Cardiac fibroblast (primary cell): Measurements from ENCODE around the gene SDK2.

Experiments
- DNase-seq, 2 donors: peaks; one replicate each; pipeline versions ENCODE4 v3.0.0 to v3.0.0-alpha.2; 2010; ENCODE audit warnings: low read depth in 2 of 2
- H3K4me3 ChIP-seq, 2 donors: replicated peaks in 1 of 2; 1 replicate in 1 of 2; 2 replicates in 1 of 2; pipeline ENCODE4 v1.5.1; 2011; ENCODE audit warnings: low read depth in 2 of 2, low read length in 2 of 2, mild to moderate bottlenecking in 2 of 2, moderate library complexity in 1 of 2
- CTCF ChIP-seq: IDR thresholded peaks from one replicate; pipeline ENCODE4 v1.5.1; 2011; ENCODE audit warnings: low read depth, mild to moderate bottlenecking, low read length, inconsistent platforms

Gene SDK2

DNA sequence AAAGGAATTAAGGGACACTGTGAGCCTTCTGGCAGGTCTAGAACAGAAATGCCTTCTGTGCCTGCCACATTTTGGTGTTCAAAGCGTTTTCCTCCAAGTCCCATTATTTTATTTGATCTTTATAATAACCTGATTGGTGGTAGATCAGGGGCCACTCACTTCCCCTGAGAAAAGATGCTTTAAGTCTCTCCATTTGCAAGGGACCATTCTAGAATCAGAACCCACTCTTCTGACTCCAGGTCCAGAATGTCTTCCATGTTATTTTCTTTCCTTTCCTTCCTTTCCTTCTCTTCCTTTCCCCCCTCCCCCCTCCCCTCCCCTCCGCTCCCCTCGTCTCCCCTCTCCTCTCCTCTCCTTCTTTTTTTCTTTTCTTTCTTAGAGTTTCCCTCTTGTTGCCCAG, 313.2 kb downstream of the SDK2 start:
- TF ChIP-seq CTCF: no peak

DNA sequence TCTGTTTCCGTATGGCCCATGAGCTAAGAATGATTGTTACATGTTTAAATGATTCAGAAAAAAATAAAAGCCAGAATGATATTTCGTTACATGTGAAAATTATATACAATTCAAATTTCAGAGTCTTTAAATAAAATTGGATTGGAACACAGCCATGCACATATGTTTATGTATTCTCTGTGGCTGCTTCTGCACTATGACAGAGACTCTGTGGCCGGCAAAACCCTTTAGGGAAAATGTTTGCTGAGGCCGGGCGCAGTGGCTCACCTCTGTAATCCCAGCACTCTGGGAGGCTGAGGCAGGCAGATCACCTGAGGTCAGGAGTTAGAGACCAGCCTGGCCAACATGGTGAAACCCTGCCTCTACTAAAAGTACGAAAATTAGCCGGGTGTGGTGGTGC, 316.6 kb downstream of the SDK2 start:
- TF ChIP-seq CTCF: no peak
- no peak overlapping the region for H3K4me3 ChIP-seq
- DNase-seq: no peak

More for the DNA sequence above, 313.2 kb downstream of the SDK2 start:
- no peak overlapping the region for H3K4me3 ChIP-seq
- DNase-seq: no peak

DNA sequence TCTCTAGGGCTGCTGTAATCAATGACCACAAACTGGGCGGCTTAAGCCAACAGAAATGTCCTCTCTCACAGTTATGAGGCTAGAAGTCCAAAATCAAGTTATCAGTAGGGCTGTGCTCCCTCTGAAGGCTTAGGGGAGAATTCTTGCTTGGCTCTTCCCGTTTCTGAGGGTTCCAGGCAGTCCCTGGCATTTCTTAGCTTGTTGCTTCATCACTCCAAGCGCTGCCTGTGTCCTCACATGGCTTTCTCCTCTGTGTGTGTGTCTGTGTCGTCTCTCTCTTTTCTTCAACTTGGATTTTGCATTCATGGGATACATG, 318.8 kb downstream of the SDK2 start:
- peak; percentile 34 for TF ChIP-seq CTCF
- DNase-seq: peak; percentile 76 to 95

GRCh38 chr17:73324711-73325526, 319.3 kb downstream of the SDK2 start:
- DNase-seq: no peak
- TF ChIP-seq CTCF: no peak
- no peak overlapping the region for H3K4me3 ChIP-seq

More for the DNA sequence above, 318.8 kb downstream of the SDK2 start:
- no peak overlapping the region for H3K4me3 ChIP-seq

DNA sequence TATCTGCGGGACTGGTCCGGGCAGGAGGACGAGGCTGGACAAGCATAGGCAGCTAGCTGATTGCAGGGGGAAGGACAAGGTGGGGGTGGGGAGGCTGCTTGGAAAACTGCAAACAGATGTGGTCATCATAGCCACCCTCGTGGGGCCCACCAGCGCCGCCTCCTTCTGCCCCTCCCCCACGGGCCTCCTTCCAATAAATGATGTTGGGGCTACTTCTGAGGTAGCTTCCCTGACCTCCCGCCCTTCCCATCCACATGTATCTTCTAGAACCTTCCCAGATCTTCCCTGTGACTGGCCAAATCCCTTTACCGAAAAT, 320.1 kb downstream of the SDK2 start:
- peak in 1 of 2 donors; percentile 76 for DNase-seq

DNA sequence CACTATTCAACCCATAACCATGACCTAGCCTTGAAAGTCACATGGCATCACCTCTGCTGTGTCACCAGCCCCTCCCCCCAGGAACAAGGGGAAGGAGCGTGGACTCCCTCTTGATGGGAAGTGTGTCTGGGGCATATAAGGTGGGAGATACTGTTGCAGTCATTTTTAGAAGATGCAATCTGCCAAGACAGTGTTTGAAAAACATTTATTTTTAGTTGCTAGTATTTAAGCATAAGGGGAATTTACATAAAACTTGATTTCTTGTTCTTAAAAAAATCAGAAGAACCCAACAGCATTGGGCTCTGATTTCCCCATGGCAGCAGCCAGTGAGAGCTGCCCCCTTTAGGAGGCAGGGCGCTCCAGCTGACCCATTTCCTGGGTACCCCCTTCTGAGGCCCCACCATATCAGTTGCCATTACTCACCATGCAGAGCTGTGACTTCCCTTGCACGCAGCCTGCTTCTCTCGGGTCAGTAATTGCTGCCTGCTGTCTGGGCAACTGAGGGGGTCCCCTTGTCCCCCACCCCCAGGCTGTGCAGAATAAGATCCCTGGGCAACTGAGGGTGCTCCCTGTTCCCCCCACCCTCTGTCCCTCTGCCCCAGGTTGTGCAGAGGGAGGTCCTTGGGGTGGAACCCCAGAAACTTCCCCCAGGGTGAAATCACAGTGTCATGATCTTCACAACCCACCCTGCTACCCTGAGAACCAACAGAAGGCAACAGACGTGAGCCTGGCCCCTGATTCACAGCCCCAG, 320.7 kb downstream of the SDK2 start:
- H3K4me3 ChIP-seq: no peak overlapping the region
- no peak for TF ChIP-seq CTCF
- peak in 1 of 2 donors; percentile 65 for DNase-seq

More for the DNA sequence above, 320.1 kb downstream of the SDK2 start:
- no peak for TF ChIP-seq CTCF
- H3K4me3 ChIP-seq: no peak overlapping the region
